K562 (cell line): ENCODE data around the gene OR2V1. TPM values are rescaled to one million over a fixed set of nuclear protein-coding genes. Genes with fewer than 3 reads are reported as not detected.
"Not testable (repeated sequence)": the region's sequence is repeated elsewhere in the genome, so short reads cannot be mapped to it uniquely, and the experiment has no call there.

Experiments used
- CBFB ChIP-seq: sonication (generic); formaldehyde crosslinking; IDR thresholded peaks from 2 replicates; pipeline ENCODE4 v1.4.0; 2020; ENCODE audit warnings: mild to moderate bottlenecking, missing genetic modification reagents
- CTBP1 ChIP-seq: fragments of 450-650 bp; IDR thresholded peaks from 2 replicates; pipeline ENCODE4 v1.6.1; 2016; ENCODE audit warnings: borderline replicate concordance
- JUND ChIP-seq, 2 experiments: IDR thresholded peaks; 2 replicates in 1 of 2; 3 replicates in 1 of 2; pipeline ENCODE4 v1.6.1; 2011; ENCODE audit warnings: borderline replicate concordance in 2 of 2, low read depth in 2 of 2, low read length in 2 of 2, improper control_type of control experiment in 1 of 2, missing biosample characterization in 1 of 2, missing genetic modification characterization in 1 of 2, missing genetic modification reagents in 1 of 2
- SRF ChIP-seq, 2 experiments: fragments of 250-450, 450-650 bp in 1 of 2; sonication (Bioruptor Pico) in 1 of 2; sonication (generic) in 1 of 2; formaldehyde crosslinking; IDR thresholded peaks; 2 replicates each; pipeline versions ENCODE4 v1.5.0 to v1.5.1; 2020 to 2022; ENCODE audit warnings: mild to moderate bottlenecking in 1 of 2, missing genetic modification reagents in 1 of 2
- ZFX ChIP-seq: sonication (generic); formaldehyde crosslinking; IDR thresholded peaks from 2 replicates; pipeline ENCODE4 v1.8.0; 2022; ENCODE audit warnings: mild to moderate bottlenecking, missing genetic modification reagents, moderate library complexity
- ZNF24 ChIP-seq: fragments of 450-650 bp; IDR thresholded peaks from 2 replicates; pipeline ENCODE4 v1.6.1; 2016
- polyA plus RNA-seq, 8 experiments: library from polyadenylated mRNA; depleted of rRNA in 4 of 8; stranded (reverse) in 5 of 8; unstranded in 3 of 8; fragments of >200 nt; fragmentation: Nextera tagmentation in 2 of 8; fragmentation: Illumina TruSeq in 1 of 8; extraction: Ambion mirVana in 2 of 8; extraction: Trizol in 1 of 8; gene quantifications; 2 replicates each; pipeline versions ENCODE4 v1.2.1 to v1.2.3, GENCODE V29; 2011 to 2014; ENCODE audit warnings: inconsistent platforms in 1 of 8, missing spikeins in 1 of 8
- total RNA-seq, 7 experiments: library from RNA; depleted of rRNA in 6 of 7; stranded (reverse); fragments of >200 nt in 6 of 7; fragmentation: Illumina TruSeq in 2 of 7; extraction: Trizol in 2 of 7; gene quantifications; 2 replicates each; pipeline versions ENCODE4 v1.2.1 to v1.2.3, GENCODE V29; 2011 to 2021; ENCODE audit warnings: low replicate concordance in 1 of 7
- TF ChIP-seq, protein P1 (sequence below): sonication (generic); formaldehyde crosslinking; IDR thresholded peaks from 2 replicates; pipeline ENCODE4 v1.8.0; 2022; ENCODE audit warnings: mild to moderate bottlenecking, missing genetic modification reagents
- TF ChIP-seq, protein P2 (sequence below), 2 experiments: IDR thresholded peaks; 2 replicates each; pipeline ENCODE4 v1.6.1; 2011; ENCODE audit warnings: borderline replicate concordance in 1 of 2, control low read depth in 1 of 2, low read depth in 1 of 2, low read length in 1 of 2, mild to moderate bottlenecking in 1 of 2, mixed read lengths in 1 of 2, moderate library complexity in 1 of 2; ENCODE audit not compliant: insufficient read depth in 1 of 2, insufficient read length in 1 of 2, poor library complexity in 1 of 2, severe bottlenecking in 1 of 2; ENCODE audit errors: extremely low read depth in 1 of 2
- TF ChIP-seq, protein P3 (sequence below): sonication (generic); formaldehyde crosslinking; IDR thresholded peaks from 2 replicates; pipeline ENCODE4 v1.9.0; 2022; ENCODE audit warnings: mild to moderate bottlenecking, missing genetic modification reagents
- TF ChIP-seq, protein P4 (sequence below), 2 experiments: IDR thresholded peaks; 2 replicates each; pipeline ENCODE4 v1.6.1; 2012; ENCODE audit warnings: improper control_type of control experiment in 2 of 2, low read depth in 2 of 2, low read length in 2 of 2, borderline replicate concordance in 1 of 2
- TF ChIP-seq, protein P5 (sequence below): sonication (generic); formaldehyde crosslinking; IDR thresholded peaks from 2 replicates; pipeline ENCODE4 v1.8.1; 2023; ENCODE audit warnings: mild to moderate bottlenecking, missing genetic modification reagents, moderate library complexity

The OR2V1 gene
- total and polyA plus RNA-seq, 9 of the 15 experiments (the other 6 are each of a cell fraction or from before 2014, with no cell fraction given), result 0.04 to 0.28 (median 0.15) TPM; not detected in 5

DNA sequence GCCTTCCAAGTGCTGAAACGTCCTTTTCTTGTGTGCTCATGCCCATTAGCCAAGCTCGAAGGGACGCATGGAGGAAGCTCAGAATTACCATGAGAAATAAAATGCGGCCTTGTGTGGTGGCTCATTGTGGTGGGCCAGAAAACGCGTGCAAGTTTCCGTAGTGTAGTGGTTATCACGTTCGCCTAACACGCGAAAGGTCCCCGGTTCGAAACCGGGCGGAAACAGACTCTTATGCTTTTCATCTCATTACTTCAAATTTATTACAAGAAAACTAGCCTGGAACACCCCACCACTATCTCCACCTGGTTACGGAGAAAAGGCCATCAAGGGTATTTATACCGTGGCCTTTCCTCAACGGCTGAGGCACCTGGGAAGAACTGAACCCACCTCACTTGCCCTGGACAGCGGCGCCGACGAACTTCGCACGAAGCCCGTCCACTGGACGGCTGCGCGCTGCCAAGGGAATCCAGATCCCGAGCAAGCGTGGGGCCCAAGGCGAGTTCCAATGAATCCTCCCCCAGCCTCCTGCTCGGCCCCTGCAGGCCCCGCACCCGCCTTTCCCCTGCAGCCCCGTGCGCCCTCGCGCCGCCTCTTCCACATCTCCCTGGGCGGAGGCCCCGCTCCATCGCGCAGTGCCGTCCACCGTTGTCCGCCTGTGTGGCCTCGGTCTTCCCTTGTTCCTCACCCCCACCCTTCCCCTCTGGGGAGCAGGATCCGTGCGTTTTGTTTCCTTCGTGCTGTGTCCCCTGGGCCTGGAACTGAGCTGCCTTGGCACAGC lies 38.7 kb upstream of the OR2V1 start (continued):
- TF ChIP-seq, protein P1, sequence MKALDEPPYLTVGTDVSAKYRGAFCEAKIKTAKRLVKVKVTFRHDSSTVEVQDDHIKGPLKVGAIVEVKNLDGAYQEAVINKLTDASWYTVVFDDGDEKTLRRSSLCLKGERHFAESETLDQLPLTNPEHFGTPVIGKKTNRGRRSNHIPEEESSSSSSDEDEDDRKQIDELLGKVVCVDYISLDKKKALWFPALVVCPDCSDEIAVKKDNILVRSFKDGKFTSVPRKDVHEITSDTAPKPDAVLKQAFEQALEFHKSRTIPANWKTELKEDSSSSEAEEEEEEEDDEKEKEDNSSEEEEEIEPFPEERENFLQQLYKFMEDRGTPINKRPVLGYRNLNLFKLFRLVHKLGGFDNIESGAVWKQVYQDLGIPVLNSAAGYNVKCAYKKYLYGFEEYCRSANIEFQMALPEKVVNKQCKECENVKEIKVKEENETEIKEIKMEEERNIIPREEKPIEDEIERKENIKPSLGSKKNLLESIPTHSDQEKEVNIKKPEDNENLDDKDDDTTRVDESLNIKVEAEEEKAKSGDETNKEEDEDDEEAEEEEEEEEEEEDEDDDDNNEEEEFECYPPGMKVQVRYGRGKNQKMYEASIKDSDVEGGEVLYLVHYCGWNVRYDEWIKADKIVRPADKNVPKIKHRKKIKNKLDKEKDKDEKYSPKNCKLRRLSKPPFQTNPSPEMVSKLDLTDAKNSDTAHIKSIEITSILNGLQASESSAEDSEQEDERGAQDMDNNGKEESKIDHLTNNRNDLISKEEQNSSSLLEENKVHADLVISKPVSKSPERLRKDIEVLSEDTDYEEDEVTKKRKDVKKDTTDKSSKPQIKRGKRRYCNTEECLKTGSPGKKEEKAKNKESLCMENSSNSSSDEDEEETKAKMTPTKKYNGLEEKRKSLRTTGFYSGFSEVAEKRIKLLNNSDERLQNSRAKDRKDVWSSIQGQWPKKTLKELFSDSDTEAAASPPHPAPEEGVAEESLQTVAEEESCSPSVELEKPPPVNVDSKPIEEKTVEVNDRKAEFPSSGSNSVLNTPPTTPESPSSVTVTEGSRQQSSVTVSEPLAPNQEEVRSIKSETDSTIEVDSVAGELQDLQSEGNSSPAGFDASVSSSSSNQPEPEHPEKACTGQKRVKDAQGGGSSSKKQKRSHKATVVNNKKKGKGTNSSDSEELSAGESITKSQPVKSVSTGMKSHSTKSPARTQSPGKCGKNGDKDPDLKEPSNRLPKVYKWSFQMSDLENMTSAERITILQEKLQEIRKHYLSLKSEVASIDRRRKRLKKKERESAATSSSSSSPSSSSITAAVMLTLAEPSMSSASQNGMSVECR (CRISPR knock-in tag), result peak; percentile 44; the same call in 1 of the 2 replicates
- TF ChIP-seq, protein P2, sequence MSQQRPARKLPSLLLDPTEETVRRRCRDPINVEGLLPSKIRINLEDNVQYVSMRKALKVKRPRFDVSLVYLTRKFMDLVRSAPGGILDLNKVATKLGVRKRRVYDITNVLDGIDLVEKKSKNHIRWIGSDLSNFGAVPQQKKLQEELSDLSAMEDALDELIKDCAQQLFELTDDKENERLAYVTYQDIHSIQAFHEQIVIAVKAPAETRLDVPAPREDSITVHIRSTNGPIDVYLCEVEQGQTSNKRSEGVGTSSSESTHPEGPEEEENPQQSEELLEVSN (IDR thresholded peaks at IDR 0.05; ENCODE audit: borderline replicate concordance in 1 of 2, extremely low read depth in 1 of 2, insufficient read depth in 1 of 2, insufficient read length in 1 of 2, low read depth in 1 of 2, low read length in 1 of 2, poor library complexity in 1 of 2, severe bottlenecking in 1 of 2), result peak; percentile 33 to 63
- TF ChIP-seq, protein P3, sequence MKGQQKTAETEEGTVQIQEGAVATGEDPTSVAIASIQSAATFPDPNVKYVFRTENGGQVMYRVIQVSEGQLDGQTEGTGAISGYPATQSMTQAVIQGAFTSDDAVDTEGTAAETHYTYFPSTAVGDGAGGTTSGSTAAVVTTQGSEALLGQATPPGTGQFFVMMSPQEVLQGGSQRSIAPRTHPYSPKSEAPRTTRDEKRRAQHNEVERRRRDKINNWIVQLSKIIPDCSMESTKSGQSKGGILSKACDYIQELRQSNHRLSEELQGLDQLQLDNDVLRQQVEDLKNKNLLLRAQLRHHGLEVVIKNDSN (CRISPR knock-in tag), result 0 out of 2 replicates have a peak, but pooled peaks have one; percentile 15
- 0 out of 4 replicates have a peak, but pooled peaks of 1 of the 2 experiments have one; percentile 22 for TF ChIP-seq SRF (CRISPR knock-in tag; IDR thresholded peaks at IDR 0.05)
- TF ChIP-seq, protein P4, sequence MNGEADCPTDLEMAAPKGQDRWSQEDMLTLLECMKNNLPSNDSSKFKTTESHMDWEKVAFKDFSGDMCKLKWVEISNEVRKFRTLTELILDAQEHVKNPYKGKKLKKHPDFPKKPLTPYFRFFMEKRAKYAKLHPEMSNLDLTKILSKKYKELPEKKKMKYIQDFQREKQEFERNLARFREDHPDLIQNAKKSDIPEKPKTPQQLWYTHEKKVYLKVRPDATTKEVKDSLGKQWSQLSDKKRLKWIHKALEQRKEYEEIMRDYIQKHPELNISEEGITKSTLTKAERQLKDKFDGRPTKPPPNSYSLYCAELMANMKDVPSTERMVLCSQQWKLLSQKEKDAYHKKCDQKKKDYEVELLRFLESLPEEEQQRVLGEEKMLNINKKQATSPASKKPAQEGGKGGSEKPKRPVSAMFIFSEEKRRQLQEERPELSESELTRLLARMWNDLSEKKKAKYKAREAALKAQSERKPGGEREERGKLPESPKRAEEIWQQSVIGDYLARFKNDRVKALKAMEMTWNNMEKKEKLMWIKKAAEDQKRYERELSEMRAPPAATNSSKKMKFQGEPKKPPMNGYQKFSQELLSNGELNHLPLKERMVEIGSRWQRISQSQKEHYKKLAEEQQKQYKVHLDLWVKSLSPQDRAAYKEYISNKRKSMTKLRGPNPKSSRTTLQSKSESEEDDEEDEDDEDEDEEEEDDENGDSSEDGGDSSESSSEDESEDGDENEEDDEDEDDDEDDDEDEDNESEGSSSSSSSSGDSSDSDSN (IDR thresholded peaks at IDR 0.05; ENCODE audit: borderline replicate concordance in 1 of 2, low read depth in 2 of 2, low read length in 2 of 2), result peak in 1 of 2 experiments; percentile 84; a peak in 1 of 4 replicates
- 0 out of 2 replicates have a peak, but pooled peaks have one; percentile 14 for TF ChIP-seq CBFB (CRISPR knock-in tag)
- TF ChIP-seq JUND (IDR thresholded peaks at IDR 0.05; ENCODE audit: borderline replicate concordance, low read depth, low read length), result not testable (repeated sequence)
- TF ChIP-seq JUND (tag; IDR thresholded peaks at IDR 0.05; ENCODE audit: borderline replicate concordance, low read depth, low read length), result peak; percentile 46; the same call in 1 of the 3 replicates
- TF ChIP-seq, protein P5, sequence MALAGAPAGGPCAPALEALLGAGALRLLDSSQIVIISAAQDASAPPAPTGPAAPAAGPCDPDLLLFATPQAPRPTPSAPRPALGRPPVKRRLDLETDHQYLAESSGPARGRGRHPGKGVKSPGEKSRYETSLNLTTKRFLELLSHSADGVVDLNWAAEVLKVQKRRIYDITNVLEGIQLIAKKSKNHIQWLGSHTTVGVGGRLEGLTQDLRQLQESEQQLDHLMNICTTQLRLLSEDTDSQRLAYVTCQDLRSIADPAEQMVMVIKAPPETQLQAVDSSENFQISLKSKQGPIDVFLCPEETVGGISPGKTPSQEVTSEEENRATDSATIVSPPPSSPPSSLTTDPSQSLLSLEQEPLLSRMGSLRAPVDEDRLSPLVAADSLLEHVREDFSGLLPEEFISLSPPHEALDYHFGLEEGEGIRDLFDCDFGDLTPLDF (CRISPR knock-in tag), result 0 out of 2 replicates have a peak, but pooled peaks have one; percentile 35
- peak; percentile 80; the same call in 1 of the 2 replicates for TF ChIP-seq ZNF24
- peak; percentile 80 for TF ChIP-seq CTBP1
- TF ChIP-seq ZFX (CRISPR knock-in tag), result peak; percentile 80
